Ectodermal cell (in vitro differentiated cells): ENCODE data around the gene RNF126.
"Not testable (repeated sequence)": the region's sequence is repeated elsewhere in the genome, so short reads cannot be mapped to it uniquely, and the experiment has no call there.

Source experiments
- H3K27ac ChIP-seq: 2 replicates; pipeline ENCODE4 v1.7.0; 2013; ENCODE audit warnings: mild to moderate bottlenecking, low read depth, low read length; ENCODE audit not compliant: insufficient read depth, poor library complexity, severe bottlenecking
- H3K27me3 ChIP-seq: 2 replicates; pipeline ENCODE4 v1.7.0; 2013; ENCODE audit warnings: mild to moderate bottlenecking, low read length; ENCODE audit not compliant: insufficient read depth, control insufficient read depth, poor library complexity, severe bottlenecking
- H3K36me3 ChIP-seq: one replicate; pipeline ENCODE4 v1.7.0; 2013; ENCODE audit warnings: low read length; ENCODE audit not compliant: control insufficient read depth, insufficient read depth
- H3K4me1 ChIP-seq: one replicate; pipeline ENCODE4 v1.7.0; 2013; ENCODE audit warnings: low read length; ENCODE audit not compliant: control insufficient read depth, insufficient read depth
- H3K4me3 ChIP-seq: 2 replicates; pipeline ENCODE4 v1.7.0; 2013; ENCODE audit warnings: low read depth, low read length, control low read depth; ENCODE audit not compliant: insufficient read depth
- H3K9me3 ChIP-seq: 2 replicates; pipeline ENCODE4 v1.7.0; 2013; ENCODE audit warnings: mild to moderate bottlenecking, low read length, moderate library complexity; ENCODE audit not compliant: control insufficient read depth
- WGBS, 2 experiments: methylation state at CpG; one replicate each; pipeline ENCODE4 v1.1.7; 2013; ENCODE audit warnings: missing lambda C conversion rate in 2 of 2; 5-methylcytosine and 5-hydroxymethylcytosine counted together

RNF126 gene

GRCh38 chr19:625257-625656 lies 37.8 kb downstream of the RNF126 start:
- Histone ChIP-seq H3K27me3 (no peaks in the 10 kb centered on the region), H3K27ac (no peak overlapping the region), H3K36me3 (peaks cover 22% of the 10 kb centered on the region), H3K9me3 (no peaks in the 10 kb centered on the region), H3K4me3 (no peak overlapping the region), H3K4me1 (no peaks in the 10 kb centered on the region)
- WGBS, 2 experiments: 93 to 96% methylated on average over 5 of the region's 5 CpGs

GRCh38 chr19:624433-625109 lies 38.4 kb downstream of the RNF126 start:
- H3K9me3 ChIP-seq: no peaks in the 10 kb centered on the region
- H3K27me3 ChIP-seq: no peaks in the 10 kb centered on the region
- H3K27ac ChIP-seq: no peak overlapping the region
- no peaks in the 10 kb centered on the region for H3K4me1 ChIP-seq
- H3K4me3 ChIP-seq: no peak overlapping the region
- 95 to 96% methylated on average over 24 of the region's 24 CpGs for WGBS, 2 experiments
- H3K36me3 ChIP-seq: peaks cover 25% of the 10 kb centered on the region

- Histone ChIP-seq H3K27me3 (no peaks in the 10 kb centered on the region), H3K9me3 (no peaks in the 10 kb centered on the region), H3K4me1 (no peaks in the 10 kb centered on the region), H3K36me3 (peaks cover 26% of the 10 kb centered on the region), H3K27ac (no peak overlapping the region), H3K4me3 (no peak overlapping the region)
- WGBS, 2 experiments: 91 to 92% methylated on average over 24 of the region's 24 CpGs
Observed at GRCh38 chr19:623974-624373, 39.0 kb downstream of the RNF126 start.

- 94 to 95% methylated on average over 44 of the region's 44 CpGs for WGBS, 2 experiments
- Histone ChIP-seq H3K4me1 (no peaks in the 10 kb centered on the region), H3K9me3 (no peaks in the 10 kb centered on the region), H3K27ac (no peak overlapping the region), H3K27me3 (no peaks in the 10 kb centered on the region), H3K4me3 (no peak overlapping the region), H3K36me3 (peaks cover 20% of the 10 kb centered on the region)
Observed at GRCh38 chr19:623175-623916, 39.7 kb downstream of the RNF126 start.

- Histone ChIP-seq H3K27me3 (no peaks in the 10 kb centered on the region), H3K9me3 (no peaks in the 10 kb centered on the region), H3K4me3 (no peak overlapping the region), H3K4me1 (no peaks in the 10 kb centered on the region), H3K27ac (no peak overlapping the region), H3K36me3 (peaks cover 26% of the 10 kb centered on the region)
- 96 to 97% methylated on average over 37 of the region's 37 CpGs for WGBS, 2 experiments
Observed at GRCh38 chr19:622666-623065, 40.3 kb downstream of the RNF126 start.

- Histone ChIP-seq H3K4me1 (no peaks in the 10 kb centered on the region), H3K27ac (no peak overlapping the region), H3K9me3 (no peaks in the 10 kb centered on the region), H3K27me3 (no peaks in the 10 kb centered on the region), H3K36me3 (peaks cover 26% of the 10 kb centered on the region), H3K4me3 (no peak overlapping the region)
- 96 to 97% methylated on average over 24 of the region's 24 CpGs for WGBS, 2 experiments
Observed at GRCh38 chr19:621819-622218, 41.2 kb downstream of the RNF126 start.

- not testable (repeated sequence) for H3K9me3 ChIP-seq, H3K4me1 ChIP-seq, H3K27me3 ChIP-seq, H3K27ac ChIP-seq, H3K4me3 ChIP-seq
- H3K36me3 ChIP-seq: peaks cover 26% of the 10 kb centered on the region
- 96 to 97% methylated on average over 48 of the region's 48 CpGs for WGBS, 2 experiments
Observed at GRCh38 chr19:621191-621590, 41.8 kb downstream of the RNF126 start.

- Histone ChIP-seq H3K4me1 (no peaks in the 10 kb centered on the region), H3K27ac (no peak overlapping the region), H3K36me3 (peaks cover 20% of the 10 kb centered on the region), H3K4me3 (no peak overlapping the region), H3K27me3 (peaks cover 4% of the 10 kb centered on the region), H3K9me3 (no peaks in the 10 kb centered on the region)
- WGBS, 2 experiments: 96 to 97% methylated on average over 45 of the region's 51 CpGs
Observed at GRCh38 chr19:620166-620862, 42.7 kb downstream of the RNF126 start.

- Histone ChIP-seq H3K4me3 (no peak overlapping the region), H3K27me3 (peaks cover 5% of the 10 kb centered on the region), H3K4me1 (no peaks in the 10 kb centered on the region), H3K27ac (no peak overlapping the region), H3K36me3 (peaks cover 25% of the 10 kb centered on the region), H3K9me3 (no peaks in the 10 kb centered on the region)
- WGBS, 2 experiments: 96% methylated on average over 47 of the region's 47 CpGs
Observed at GRCh38 chr19:619286-620002, 43.6 kb downstream of the RNF126 start.
